ENCODE results near the gene ANGPTL8. TPM values are rescaled to one million over a fixed set of nuclear protein-coding genes. Genes with fewer than 3 reads are reported as not detected.
A peak's percentile ranks its signal among the peaks of the same experiment; 100 is the strongest.

Gene ANGPTL8
- total and polyA plus RNA-seq, 2 of the 13 experiments (the other 11 are each of a cell fraction or from before 2014, with no cell fraction given) = 27.3 to 243 TPM

GRCh38 chr19:11236324-11237301 is 2.8 kb upstream of the ANGPTL8 start (continued):
- TF ChIP-seq E2F2 (CRISPR knock-in tag; IDR thresholded peaks at IDR 0.05; ENCODE audit: borderline replicate concordance) (no peak), SMC3 (IDR thresholded peaks at IDR 0.05; ENCODE audit: low read length) (no peak), ETV6 (CRISPR knock-in tag; conservative IDR thresholded peaks at IDR 0.05) (no peak; the same call in 1 of the 2 replicates), ZBTB49 (CRISPR knock-in tag; IDR thresholded peaks at IDR 0.05; ENCODE audit: borderline replicate concordance) (no peak), CAMTA2 (CRISPR knock-in tag; IDR thresholded peaks at IDR 0.05; ENCODE audit: borderline replicate concordance) (no peak), STAT5B (CRISPR knock-in tag; IDR thresholded peaks at IDR 0.05) (0 out of 2 replicates have a peak, but pooled peaks have one; percentile 46), ZIK1 (CRISPR knock-in tag; IDR thresholded peaks at IDR 0.05; ENCODE audit: borderline replicate concordance, low read depth) (no peak), FLYWCH1 (CRISPR knock-in tag; IDR thresholded peaks at IDR 0.05) (no peak), NFE2 (CRISPR knock-in tag; IDR thresholded peaks at IDR 0.05) (0 out of 2 replicates have a peak, but pooled peaks have one; percentile 14), PHF8 (CRISPR knock-in tag; IDR thresholded peaks at IDR 0.05) (peak; percentile 35; the same call in 1 of the 2 replicates), ZNF572 (CRISPR knock-in tag; IDR thresholded peaks at IDR 0.05) (peak; percentile 80; the same call in 1 of the 2 replicates), MTERF4 (CRISPR knock-in tag; IDR thresholded peaks at IDR 0.05) (0 out of 2 replicates have a peak, but pooled peaks have one; percentile 20), ZNF761 (CRISPR knock-in tag; conservative IDR thresholded peaks at IDR 0.05) (peak; percentile 81; the same call in 1 of the 2 replicates), KLF11 (CRISPR knock-in tag; IDR thresholded peaks at IDR 0.05) (no peak), SNAPC5 (CRISPR knock-in tag; IDR thresholded peaks at IDR 0.05; ENCODE audit: borderline replicate concordance) (no peak; the same call in 1 of the 2 replicates), REST (IDR thresholded peaks at IDR 0.05; ENCODE audit: borderline replicate concordance in 1 of 2, low read depth in 1 of 2, low read length in 2 of 2) (peak in 1 of 2 experiments; percentile 26; a peak in 1 of 4 replicates), ZNF333 (CRISPR knock-in tag; IDR thresholded peaks at IDR 0.05; ENCODE audit: borderline replicate concordance) (peak; percentile 85; the same call in 1 of the 2 replicates), ESRRA (CRISPR knock-in tag; IDR thresholded peaks at IDR 0.05; ENCODE audit: low read depth) (peak; percentile 89), ZNF740 (CRISPR knock-in tag; IDR thresholded peaks at IDR 0.05) (peak; percentile 65)

Data from HepG2 (cell line).